ENCODE results near the gene TIMELESS.
"Not testable (repeated sequence)": the region's sequence is repeated elsewhere in the genome, so short reads cannot be mapped to it uniquely, and the experiment has no call there.

Gene TIMELESS

DNA sequence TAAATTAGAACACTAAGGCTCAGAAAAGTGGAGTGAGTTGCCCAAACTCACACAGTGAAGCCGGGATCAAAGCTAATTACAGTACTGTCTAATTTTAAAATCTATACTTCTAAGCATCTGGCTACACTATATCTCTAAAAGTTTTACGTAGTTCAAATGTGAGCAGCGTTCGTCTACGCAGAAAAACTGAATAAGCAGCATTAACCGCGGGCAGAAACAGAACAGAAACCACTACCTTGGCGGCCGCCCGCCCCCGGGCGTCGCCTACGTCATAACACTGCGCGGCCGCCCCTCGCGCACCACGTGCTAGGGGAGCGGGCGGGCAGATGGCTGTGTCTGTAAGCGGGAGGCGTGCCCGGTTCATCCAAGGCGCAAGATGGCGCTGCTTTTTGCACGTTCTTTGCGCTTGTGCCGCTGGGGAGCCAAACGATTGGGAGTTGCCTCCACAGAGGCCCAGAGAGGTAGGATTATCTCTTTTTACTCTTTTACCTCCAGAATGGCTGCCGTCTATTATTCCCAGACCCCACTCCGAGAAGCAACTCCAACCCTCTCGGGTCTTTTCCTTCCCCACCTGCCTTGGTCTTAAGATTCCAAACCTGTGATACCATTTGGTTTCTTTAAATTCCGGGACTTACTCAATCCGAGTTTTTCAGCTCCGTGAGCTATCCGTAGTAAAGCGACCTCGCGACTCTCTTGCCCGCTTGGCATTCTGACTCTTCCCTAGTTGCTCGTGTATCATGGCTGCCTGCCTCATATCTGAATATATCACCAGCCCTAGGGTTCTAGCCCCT lies 19.2 kb upstream of the TIMELESS start, which contains the start of gene SPRYD4:
Gene SPRYD4 (plus strand): TSS at position 363 of the 791 bp plus-strand sequence. CDS start 14 bp downstream, at position 377.
- DNase-seq (ENCODE audit: low read depth): peak; percentile 80

- no peak for DNase-seq (ENCODE audit: low read depth)
These were observed 13.3 kb upstream of the TIMELESS start for GRCh38 chr12:56462565-56462964.

- DNase-seq (ENCODE audit: low read depth): peak; percentile 18
These were observed 12.3 kb upstream of the TIMELESS start for GRCh38 chr12:56461235-56462159.

GRCh38 chr12:56457817-56458216 lies 8.6 kb upstream of the TIMELESS start:
- DNase-seq (ENCODE audit: low read depth): no peak

- no peak for DNase-seq (ENCODE audit: low read depth)
These were observed 5.3 kb upstream of the TIMELESS start, which contains the start of gene MIP for GRCh38 chr12:56454557-56454956. Gene MIP, minus strand, starts transcription at chr12:56454657. Its CDS starts 44 bp downstream, at chr12:56454613.

DNA sequence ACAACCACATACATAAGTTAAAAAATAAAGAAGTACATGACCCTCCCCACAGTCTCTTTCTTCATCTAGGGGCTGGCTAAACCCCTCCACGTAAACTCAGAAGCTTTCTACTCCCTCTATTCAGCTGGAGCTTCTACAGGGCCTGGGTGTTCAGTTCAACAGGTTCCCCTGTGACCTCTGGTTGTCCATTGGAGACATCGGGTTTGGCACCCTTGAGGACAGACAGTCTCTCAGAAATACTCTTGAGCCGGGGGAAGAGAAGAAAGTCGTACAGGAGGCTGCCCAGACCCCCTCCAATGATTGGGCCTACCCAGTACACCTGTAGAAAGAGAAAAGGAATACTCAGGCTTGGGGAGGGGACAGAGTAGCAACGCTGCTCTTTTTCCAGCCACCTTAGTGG lies 1.9 kb upstream of the TIMELESS start:
- no peak for DNase-seq (ENCODE audit: low read depth)

DNA sequence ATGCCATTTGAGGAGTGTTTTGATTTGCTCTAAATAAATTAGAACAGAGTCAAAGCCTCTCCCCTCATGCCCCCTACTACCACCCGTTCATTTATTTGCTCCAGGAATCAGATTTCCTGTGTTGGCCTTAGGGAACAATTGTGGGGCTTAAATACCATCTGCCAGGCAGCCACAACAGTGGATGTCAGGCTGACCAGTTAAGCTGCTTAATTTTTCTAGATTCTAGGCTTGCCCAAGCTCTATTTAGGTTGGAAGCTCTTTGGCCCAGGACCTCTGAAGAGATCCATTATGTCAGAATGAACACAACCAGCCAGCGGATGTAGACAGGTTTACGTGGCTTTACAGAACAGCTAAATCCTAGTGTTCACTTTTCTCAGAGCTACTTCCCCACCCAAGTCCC lies 1.0 kb upstream of the TIMELESS start:
- DNase-seq (ENCODE audit: low read depth): no peak

- DNase-seq (ENCODE audit: low read depth): no peak
These were observed 377 bp upstream of the TIMELESS start for GRCh38 chr12:56449622-56449984.

DNA sequence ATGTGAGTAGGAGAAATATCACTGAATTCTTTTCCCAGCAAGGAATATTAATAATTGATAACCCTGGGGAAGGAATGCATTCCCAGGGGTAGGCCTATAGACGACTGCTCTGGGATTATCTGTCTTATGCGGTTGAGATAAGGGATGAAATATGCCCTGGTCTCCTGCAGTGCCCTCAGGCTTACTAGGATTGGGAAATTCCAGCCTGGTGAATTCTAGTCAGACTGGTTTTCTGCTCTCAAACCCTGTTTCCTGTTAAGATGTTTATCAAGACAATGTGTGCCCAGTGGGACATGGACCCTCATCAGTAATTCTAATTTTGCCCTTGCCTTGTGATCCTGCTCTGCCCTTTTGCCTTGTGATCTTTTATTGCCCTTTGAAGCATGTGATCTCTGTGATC lies 6.0 kb downstream of the TIMELESS start:
- DNase-seq (ENCODE audit: low read depth): not testable (repeated sequence)

- no peak for DNase-seq (ENCODE audit: low read depth)
These were observed 11.6 kb downstream of the TIMELESS start for GRCh38 chr12:56437430-56438176.

DNA sequence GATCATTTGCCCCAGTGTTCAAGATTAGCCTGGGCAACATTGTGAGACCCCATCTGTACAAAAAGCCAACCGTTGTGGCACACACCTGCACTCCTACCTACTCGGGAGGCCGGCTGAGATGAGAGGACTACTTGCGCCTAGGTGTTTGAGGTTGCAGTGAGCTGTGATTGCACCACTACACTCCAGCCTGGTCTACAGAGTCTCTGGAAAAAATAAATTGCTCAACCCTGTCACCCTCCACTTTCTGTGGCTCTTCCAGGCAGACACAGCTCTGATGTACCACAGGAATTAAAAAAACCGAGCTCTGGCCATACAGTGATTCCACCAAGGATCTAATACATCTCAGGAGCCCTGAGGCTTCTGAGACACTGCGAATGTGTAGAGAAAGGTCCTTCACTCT lies 14.4 kb downstream of the TIMELESS start:
- no peak for DNase-seq (ENCODE audit: low read depth)

DNA sequence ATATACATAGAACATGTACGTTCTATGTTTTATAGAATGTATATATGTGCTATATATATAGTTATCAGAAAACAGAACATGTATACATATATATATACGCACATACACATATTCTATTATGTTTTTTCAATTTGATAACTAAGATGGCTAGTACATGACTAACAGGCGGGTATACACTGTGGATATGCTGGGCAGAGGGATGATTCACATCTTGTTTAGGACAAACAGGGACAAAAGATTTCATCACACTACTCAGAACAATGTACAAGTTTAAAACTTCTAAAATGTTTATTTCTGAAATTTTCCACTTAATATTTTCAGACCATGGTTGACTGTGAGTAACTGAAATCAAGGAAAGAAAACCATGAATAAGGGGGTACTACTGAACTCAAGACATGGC lies 17.4 kb downstream of the TIMELESS start:
- no peak for DNase-seq (ENCODE audit: low read depth)

DNA sequence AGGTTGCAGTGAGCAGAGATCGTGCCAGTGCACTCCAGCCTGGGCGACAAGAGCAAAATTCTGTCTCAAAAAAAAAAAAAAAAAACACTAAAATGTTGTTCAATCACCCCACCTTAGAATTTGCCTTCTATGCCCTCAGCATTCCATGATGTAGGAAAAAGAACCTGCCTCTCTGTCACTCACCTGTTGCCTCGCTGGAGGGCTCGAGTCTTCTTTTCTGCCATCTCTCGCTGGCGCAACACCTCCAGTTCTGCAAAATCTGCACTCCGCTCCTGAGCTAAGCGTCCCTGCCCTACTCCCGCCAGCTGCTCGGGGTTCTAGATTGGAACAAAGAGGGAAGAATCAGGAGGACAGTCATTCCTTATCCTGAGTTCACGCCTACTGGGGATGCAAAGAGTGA lies 17.9 kb downstream of the TIMELESS start:
- DNase-seq (ENCODE audit: low read depth): no peak

DNA sequence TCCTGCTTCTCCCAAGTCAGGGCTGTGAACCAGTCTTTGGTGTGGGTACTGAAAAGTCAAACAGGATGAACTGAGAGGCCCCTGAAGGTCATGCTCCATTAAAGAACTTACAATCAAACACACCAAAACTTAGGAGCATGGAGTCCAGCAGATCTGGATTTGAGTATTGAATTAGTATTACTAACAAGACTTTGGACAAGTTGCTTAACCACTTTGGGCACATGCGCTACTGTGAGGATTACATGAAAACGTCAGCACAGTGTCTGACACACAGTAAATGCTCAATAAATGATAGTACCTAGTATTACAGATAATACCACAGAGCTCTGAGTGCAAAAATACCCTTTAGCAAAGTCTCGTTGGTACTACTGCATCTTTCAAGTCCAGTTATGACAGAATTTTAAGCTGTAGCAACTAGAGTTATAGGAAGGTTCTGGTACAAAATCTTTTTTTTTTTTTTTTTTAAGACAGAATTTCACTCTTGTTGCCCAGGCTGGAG lies 23.2 kb downstream of the TIMELESS start:
- no peak for DNase-seq (ENCODE audit: low read depth)

DNA sequence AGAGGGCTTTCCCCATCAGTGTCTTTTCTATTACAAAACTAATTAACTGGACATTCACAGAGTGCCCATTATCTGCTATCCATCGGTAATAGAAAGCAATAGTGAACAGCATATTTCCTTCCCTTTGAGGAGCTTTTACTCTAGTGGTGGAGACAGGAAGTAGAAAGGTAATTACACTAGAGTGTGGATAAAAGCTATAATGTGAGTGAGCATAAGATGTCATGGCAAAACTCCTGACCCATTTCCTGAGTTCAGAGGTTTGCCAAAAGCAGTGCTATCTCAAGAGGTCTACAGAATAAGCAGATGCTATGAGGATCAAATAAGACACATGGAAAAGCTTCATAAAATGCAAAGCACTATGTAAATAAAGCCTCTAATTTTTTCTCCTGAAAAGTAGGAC lies 24.0 kb downstream of the TIMELESS start:
- DNase-seq (ENCODE audit: low read depth): no peak

DNA sequence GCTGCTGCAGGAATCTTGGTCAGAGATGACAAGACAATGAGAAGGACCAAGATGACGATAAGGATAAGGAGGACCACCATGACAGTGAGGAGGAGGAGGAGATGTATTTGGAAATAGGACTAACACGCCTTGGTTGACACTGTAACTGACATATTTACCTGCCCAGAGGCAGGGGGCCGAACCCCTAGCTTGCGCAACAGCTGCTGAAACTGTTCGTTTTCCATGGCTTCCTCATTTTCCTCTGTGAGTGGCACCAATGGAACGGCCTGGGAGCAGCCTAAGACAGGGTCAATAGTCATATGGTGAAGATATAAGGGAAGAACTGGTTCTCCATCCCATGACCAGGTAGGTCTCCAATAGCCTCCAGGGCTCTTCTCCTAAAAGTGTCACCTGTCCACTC lies 28.8 kb downstream of the TIMELESS start:
- DNase-seq (ENCODE audit: low read depth): no peak

DNA sequence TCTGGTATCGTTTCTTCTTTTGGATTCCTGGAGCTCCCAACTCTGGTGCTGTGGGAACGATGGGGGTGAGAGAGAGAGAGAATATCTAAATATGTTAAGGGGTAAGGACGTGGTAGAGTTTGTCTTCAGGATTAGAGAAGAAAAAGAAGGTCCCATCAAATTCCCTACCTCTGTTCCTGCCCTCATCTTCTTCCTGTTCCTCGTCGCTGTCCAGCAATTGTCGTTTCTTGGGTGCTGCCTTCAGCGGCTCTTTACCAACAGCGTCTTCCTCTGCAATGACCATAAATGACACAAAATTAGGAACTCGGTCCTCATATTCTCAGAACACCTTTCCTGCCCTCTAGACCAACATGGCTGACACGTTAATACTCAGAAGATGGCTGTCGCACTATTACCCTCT lies 31.5 kb downstream of the TIMELESS start:
- no peak for DNase-seq (ENCODE audit: low read depth)

DNA sequence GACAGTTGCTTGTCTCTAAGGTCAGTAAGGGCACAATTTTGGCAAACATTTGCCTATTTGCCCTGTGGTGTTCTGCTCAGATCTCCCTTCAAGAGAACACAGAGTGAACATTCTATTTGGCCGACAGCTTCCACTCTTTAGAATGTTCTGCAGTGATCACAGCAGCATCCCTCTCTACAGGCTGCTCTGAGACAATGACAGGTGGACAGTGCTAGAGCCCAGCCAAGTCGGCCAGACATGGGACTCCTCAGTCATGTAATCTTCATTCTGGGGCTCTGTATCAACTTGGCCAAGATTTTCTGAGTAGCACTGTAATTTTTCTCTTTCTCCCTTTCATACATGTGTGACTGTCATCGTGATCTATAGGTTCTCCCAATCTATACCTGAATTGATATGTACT lies 34.8 kb downstream of the TIMELESS start:
- no peak for DNase-seq (ENCODE audit: low read depth)

- no peak for DNase-seq (ENCODE audit: low read depth)
These were observed 35.8 kb downstream of the TIMELESS start for GRCh38 chr12:56413392-56413791.

DNA sequence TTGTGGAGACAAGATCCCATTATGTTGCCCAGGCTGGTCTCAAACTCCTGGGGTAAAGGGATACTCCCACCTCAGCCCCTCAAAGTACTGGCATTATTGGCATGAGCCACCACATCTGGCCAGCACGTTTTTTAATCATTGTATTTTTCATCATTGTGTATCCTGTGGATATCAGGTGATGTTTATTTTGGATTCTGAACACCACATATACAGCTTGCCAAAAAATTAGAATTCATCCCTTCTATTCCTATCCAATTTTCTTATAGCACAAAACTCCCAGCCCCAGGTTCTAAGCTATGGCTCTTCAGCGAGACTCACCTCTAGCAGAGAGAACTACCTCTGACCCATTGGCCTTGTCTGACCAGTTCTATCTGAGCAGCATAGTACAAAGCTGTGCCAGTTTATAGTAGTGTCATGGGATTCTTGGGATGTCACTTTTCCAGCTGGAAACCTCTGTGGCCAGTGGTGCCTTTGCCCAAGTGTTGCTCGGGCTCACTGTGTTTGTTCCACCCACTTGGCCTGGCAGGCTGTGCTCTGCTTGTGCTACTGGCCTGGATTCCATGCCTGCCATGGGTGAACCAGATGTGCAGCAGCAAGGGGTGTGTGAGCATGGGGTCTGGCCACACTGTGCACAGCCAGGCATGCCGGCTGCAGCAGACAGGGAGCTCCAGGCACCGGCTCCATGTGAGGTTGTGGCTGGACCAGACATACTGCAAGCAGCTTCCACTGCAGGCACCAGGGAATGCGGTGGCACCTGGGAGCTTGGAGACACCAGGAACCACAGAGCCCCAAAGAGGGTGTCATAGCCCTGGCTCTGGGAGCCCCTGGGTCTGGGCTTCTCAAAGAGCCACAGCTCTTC lies 37.2 kb downstream of the TIMELESS start:
- no peak for DNase-seq (ENCODE audit: low read depth)

DNA sequence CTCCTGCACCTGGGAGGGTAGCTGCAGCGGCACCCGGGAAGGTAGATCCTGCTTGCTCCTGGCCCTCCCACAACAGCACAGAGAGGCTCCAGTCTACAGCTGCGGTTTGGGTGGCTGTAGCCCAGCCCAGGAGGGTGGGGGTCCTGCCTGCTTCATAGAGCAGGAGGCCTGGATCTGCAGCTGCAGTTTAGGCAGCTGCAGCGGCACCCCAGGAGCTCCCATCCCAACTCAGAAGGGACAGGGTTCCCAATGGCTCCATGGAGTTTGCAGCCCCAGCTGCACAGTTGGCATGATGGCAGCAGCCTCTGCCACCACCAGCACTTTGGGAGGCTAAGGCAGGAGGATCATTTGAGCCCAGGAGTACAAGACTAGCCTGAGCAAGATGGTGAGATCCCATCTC lies 38.5 kb downstream of the TIMELESS start:
- DNase-seq (ENCODE audit: low read depth): no peak

Data from stromal cell of bone marrow (primary cell).